Fibroblast of lung (primary cell): ENCODE measurements around the gene SNPH. TPM values are rescaled to one million over a fixed set of nuclear protein-coding genes. Genes with fewer than 3 reads are reported as not detected.

Experiments used
- DNase-seq, 2 donors: peaks; one replicate each; pipeline versions ENCODE4 v3.0.0 to v3.0.0-alpha.2; 2010; ENCODE audit warnings: low read depth in 2 of 2
- H2AFZ ChIP-seq: 2 replicates; pipeline ENCODE4 v1.5.1; 2012; ENCODE audit warnings: low read length, control low read depth, inconsistent platforms
- H3K27ac ChIP-seq: 2 replicates; pipeline ENCODE4 v1.5.1; 2011; ENCODE audit warnings: low read length, control low read depth; ENCODE audit not compliant: insufficient read depth
- H3K27me3 ChIP-seq: 2 replicates; pipeline ENCODE4 v1.5.1; 2011; ENCODE audit warnings: mild to moderate bottlenecking, low read length; ENCODE audit not compliant: control insufficient read depth, insufficient read depth
- H3K36me3 ChIP-seq: 2 replicates; pipeline ENCODE4 v1.5.1; 2011; ENCODE audit warnings: low read length; ENCODE audit not compliant: control insufficient read depth, insufficient read depth
- H3K4me1 ChIP-seq: 2 replicates; pipeline ENCODE4 v1.5.1; 2011; ENCODE audit warnings: low read length; ENCODE audit not compliant: control insufficient read depth, insufficient read depth; ENCODE audit errors: extremely low read depth
- H3K4me2 ChIP-seq: 2 replicates; pipeline ENCODE4 v1.5.1; 2011; ENCODE audit warnings: low read length, control low read depth; ENCODE audit not compliant: insufficient read depth; ENCODE audit errors: extremely low read depth
- H3K4me3 ChIP-seq, 4 experiments: fragments of 200-600 bp in 1 of 4; sonication (generic) in 1 of 4; replicated peaks in 1 of 4; 2 replicates each; pipeline ENCODE4 v1.5.1; 2011 to 2016; ENCODE audit warnings: low read length in 4 of 4, low read depth in 3 of 4, mild to moderate bottlenecking in 3 of 4, control low read depth in 2 of 4, inconsistent platforms in 1 of 4, mixed read lengths in 1 of 4; ENCODE audit not compliant: insufficient read depth in 1 of 4; ENCODE audit errors: control extremely low read depth in 1 of 4
- H3K79me2 ChIP-seq: 2 replicates; pipeline ENCODE4 v1.5.1; 2012; ENCODE audit warnings: mild to moderate bottlenecking, low read length, inconsistent platforms; ENCODE audit not compliant: control insufficient read depth, insufficient read depth
- H3K9ac ChIP-seq: 2 replicates; pipeline ENCODE4 v1.5.1; 2011; ENCODE audit warnings: mild to moderate bottlenecking, low read length, control low read depth; ENCODE audit not compliant: insufficient read depth
- H3K9me3 ChIP-seq: 2 replicates; pipeline ENCODE4 v1.5.1; 2012; ENCODE audit warnings: low read depth, low read length; ENCODE audit not compliant: control insufficient read depth, insufficient read depth
- H4K20me1 ChIP-seq: 2 replicates; pipeline ENCODE4 v1.5.1; 2011; ENCODE audit warnings: low read length; ENCODE audit not compliant: control insufficient read depth, insufficient read depth; ENCODE audit errors: extremely low read depth
- EZH2 ChIP-seq: IDR thresholded peaks from 2 replicates; pipeline ENCODE4 v1.5.1; 2012; ENCODE audit warnings: low read length, control low read depth, mild to moderate bottlenecking; ENCODE audit errors: missing control alignments
- polyA plus RNA-seq, 2 donors: library from polyadenylated mRNA; depleted of rRNA in 1 of 2; stranded (reverse) in 1 of 2; unstranded in 1 of 2; fragments of >200 nt; gene quantifications; 2 replicates each; pipeline ENCODE4 v1.2.1, GENCODE V29; 2011 to 2012; ENCODE audit warnings: missing spikeins in 1 of 2
- total RNA-seq: library from RNA; depleted of rRNA; stranded (reverse); fragments of >200 nt; gene quantifications from 2 replicates; pipeline ENCODE4 v1.2.1, GENCODE V29; 2014
- TF ChIP-seq, protein P1 (sequence below), 2 donors: IDR thresholded peaks in 1 of 2; conservative IDR thresholded peaks in 1 of 2; 1 replicate in 1 of 2; 2 replicates in 1 of 2; pipeline ENCODE4 v1.5.1; 2011 to 2012; ENCODE audit warnings: low read length in 2 of 2, control low read depth in 1 of 2, inconsistent platforms in 1 of 2, low read depth in 1 of 2, mild to moderate bottlenecking in 1 of 2

Gene SNPH
- total and polyA plus RNA-seq, 2 donors (not counting 1 experiment from before 2014, with no cell fraction given): 0.85 to 18.5 TPM

DNA sequence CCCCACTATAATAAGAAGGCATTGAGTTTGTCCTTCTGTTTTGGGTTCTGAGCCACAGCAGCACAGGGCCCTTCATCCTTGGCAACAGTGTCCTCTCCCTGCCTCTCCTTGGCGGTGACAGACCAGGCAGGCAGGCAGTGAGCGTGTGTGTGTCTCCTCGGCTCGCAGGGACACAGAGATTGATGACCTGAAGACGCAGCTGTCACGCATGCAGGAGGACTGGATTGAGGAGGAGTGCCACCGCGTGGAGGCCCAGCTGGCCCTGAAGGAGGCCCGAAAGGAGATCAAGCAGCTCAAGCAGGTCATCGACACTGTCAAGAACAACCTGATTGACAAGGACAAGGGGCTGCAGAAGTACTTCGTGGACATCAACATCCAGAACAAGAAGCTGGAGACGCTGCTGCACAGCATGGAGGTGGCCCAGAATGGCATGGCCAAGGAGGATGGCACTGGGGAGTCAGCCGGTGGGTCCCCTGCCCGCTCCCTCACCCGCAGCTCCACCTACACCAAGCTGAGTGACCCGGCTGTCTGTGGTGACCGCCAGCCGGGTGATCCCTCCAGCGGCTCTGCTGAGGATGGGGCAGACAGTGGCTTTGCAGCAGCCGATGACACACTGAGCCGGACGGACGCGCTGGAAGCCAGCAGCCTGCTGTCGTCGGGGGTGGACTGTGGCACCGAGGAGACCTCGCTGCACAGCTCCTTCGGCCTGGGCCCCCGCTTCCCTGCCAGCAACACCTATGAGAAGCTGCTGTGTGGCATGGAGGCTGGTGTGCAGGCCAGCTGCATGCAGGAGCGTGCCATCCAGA, 38.8 kb downstream of the SNPH start:
- Histone ChIP-seq H3K27me3 (no peaks in the 10 kb centered on the region), H3K4me1 (peaks cover 7% of the 10 kb centered on the region), H3K27ac (no peak overlapping the region), H3K4me3 (no peak overlapping the region), H3K9me3 (no peaks in the 10 kb centered on the region), H3K4me2 (no peak overlapping the region), H3K79me2 (no peaks in the 10 kb centered on the region), H2AFZ (no peak overlapping the region), H3K9ac (no peak overlapping the region), H4K20me1 (no peaks in the 10 kb centered on the region), H3K36me3 (peaks cover 7% of the 10 kb centered on the region)
- DNase-seq: no peak
- TF ChIP-seq EZH2: no peak
- TF ChIP-seq, protein P1, sequence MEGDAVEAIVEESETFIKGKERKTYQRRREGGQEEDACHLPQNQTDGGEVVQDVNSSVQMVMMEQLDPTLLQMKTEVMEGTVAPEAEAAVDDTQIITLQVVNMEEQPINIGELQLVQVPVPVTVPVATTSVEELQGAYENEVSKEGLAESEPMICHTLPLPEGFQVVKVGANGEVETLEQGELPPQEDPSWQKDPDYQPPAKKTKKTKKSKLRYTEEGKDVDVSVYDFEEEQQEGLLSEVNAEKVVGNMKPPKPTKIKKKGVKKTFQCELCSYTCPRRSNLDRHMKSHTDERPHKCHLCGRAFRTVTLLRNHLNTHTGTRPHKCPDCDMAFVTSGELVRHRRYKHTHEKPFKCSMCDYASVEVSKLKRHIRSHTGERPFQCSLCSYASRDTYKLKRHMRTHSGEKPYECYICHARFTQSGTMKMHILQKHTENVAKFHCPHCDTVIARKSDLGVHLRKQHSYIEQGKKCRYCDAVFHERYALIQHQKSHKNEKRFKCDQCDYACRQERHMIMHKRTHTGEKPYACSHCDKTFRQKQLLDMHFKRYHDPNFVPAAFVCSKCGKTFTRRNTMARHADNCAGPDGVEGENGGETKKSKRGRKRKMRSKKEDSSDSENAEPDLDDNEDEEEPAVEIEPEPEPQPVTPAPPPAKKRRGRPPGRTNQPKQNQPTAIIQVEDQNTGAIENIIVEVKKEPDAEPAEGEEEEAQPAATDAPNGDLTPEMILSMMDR (conservative IDR thresholded peaks at IDR 0.05 in 1 of 2, IDR thresholded peaks at IDR 0.05 in 1 of 2; ENCODE audit: low read depth in 1 of 2, low read length in 2 of 2): no peak

DNA sequence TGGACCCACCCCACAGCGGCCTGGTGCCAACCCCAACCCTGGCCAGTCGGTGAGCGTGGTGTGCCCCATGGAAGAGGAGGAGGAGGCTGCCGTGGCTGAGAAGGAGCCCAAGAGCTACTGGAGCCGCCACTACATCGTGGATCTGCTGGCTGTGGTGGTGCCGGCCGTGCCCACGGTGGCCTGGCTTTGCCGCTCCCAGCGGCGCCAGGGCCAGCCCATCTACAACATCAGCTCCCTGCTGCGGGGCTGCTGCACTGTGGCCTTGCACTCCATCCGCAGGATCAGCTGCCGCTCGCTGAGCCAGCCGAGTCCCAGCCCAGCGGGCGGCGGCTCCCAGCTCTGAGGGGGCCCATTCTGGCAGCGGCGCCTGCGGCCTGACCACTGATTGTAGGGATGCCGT, 39.6 kb downstream of the SNPH start:
- Histone ChIP-seq H4K20me1 (no peaks in the 10 kb centered on the region), H3K4me2 (no peak overlapping the region), H3K27ac (no peak overlapping the region), H3K9me3 (no peaks in the 10 kb centered on the region), H3K4me1 (peaks cover 4% of the 10 kb centered on the region), H3K36me3 (peaks cover 7% of the 10 kb centered on the region), H2AFZ (no peak overlapping the region), H3K27me3 (no peaks in the 10 kb centered on the region), H3K9ac (no peak overlapping the region), H3K79me2 (no peaks in the 10 kb centered on the region), H3K4me3 (no peak overlapping the region)
- no peak for DNase-seq
- TF ChIP-seq EZH2: no peak
- TF ChIP-seq, protein P1 (conservative IDR thresholded peaks at IDR 0.05 in 1 of 2, IDR thresholded peaks at IDR 0.05 in 1 of 2; ENCODE audit: low read depth in 1 of 2, low read length in 2 of 2): no peak

DNA sequence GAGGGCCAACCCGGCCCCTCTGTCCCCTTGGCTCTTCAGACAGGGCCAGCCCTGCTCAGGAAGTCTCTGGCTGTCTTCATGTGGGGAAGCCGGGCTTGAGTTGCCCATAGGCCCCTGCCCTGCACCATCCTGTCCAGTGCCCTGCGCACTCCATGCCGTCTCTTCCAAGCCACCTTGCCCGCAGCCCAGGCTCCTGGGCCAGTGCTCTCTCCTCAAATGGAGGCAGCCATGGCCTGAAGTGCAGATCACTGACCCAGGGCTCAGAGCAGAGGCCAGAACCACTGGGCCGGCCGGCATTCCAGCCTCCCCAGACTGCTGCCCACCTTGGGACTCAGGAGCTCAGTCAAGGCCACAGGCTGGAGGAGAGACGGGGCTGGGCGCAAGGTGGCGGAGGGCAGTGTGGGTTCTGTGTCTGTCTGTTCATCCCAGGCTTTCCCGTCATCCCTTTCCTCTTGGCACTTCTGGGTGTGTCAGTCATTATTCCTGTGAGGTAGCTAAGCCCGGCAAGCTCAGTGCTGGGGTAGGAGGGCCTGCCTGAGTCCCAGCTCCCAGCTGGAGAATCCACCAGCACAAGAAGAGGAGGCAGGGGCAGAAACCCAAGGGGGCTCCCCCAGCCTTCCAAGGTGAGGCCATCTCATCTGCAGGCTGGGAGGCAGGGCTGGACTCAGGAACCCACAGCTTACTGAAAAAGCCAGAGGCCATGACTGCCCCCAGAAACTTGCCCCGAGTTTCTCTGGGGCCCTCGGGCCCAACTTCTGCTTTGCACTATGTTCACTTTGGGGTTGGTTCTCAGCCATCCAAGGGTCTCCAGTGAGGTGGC, 40.4 kb downstream of the SNPH start:
- H3K36me3 ChIP-seq: peaks cover 7% of the 10 kb centered on the region
- H3K4me1 ChIP-seq: no peaks in the 10 kb centered on the region
- no peak overlapping the region for H3K4me3 ChIP-seq
- no peak overlapping the region for H3K9ac ChIP-seq
- no peak overlapping the region for H3K27ac ChIP-seq
- H3K79me2 ChIP-seq: no peaks in the 10 kb centered on the region
- DNase-seq: no peak
- TF ChIP-seq, protein P1 (conservative IDR thresholded peaks at IDR 0.05 in 1 of 2, IDR thresholded peaks at IDR 0.05 in 1 of 2; ENCODE audit: low read depth in 1 of 2, low read length in 2 of 2): no peak
- TF ChIP-seq EZH2: no peak
- no peaks in the 10 kb centered on the region for H4K20me1 ChIP-seq
- H2AFZ ChIP-seq: no peak overlapping the region
- H3K9me3 ChIP-seq: no peaks in the 10 kb centered on the region
- H3K27me3 ChIP-seq: no peaks in the 10 kb centered on the region
- H3K4me2 ChIP-seq: no peak overlapping the region
